Measurements from ENCODE around the gene CRACR2A. TPM values are rescaled to one million over a fixed set of nuclear protein-coding genes. Genes with fewer than 3 reads are reported as not detected.

The CRACR2A gene
- total and polyA plus RNA-seq, 2 of the 4 experiments (the other 2 are of a cell fraction) = 0.54 to 0.60 TPM

GRCh38 chr12:3746758-3747157, 6.2 kb downstream of the CRACR2A start:
- H3K36me3 ChIP-seq (ENCODE audit: control insufficient read depth, insufficient read depth, low read length) = no peaks in the 10 kb centered on the region
- no peak overlapping the region for H3K18ac ChIP-seq (ENCODE audit: low read depth, low read length)
- no peak overlapping the region for H3K9ac ChIP-seq (ENCODE audit: low read depth, low read length)
- no peak overlapping the region for H3K4me2 ChIP-seq (ENCODE audit: low read depth, low read length)
- no peak for TF ChIP-seq CTCF (conservative IDR thresholded peaks at IDR 0.05; ENCODE audit: low read depth, low read length)
- TF ChIP-seq SMC3 (IDR thresholded peaks at IDR 0.05; ENCODE audit: low read depth, low read length) = no peak
- TF ChIP-seq ELK1 (IDR thresholded peaks at IDR 0.05; ENCODE audit: borderline replicate concordance, low read depth, low read length) = no peak
- no peak for TF ChIP-seq RAD21 (IDR thresholded peaks at IDR 0.05; ENCODE audit: low read length)
- no peak for TF ChIP-seq RFX5 (IDR thresholded peaks at IDR 0.05; ENCODE audit: low read depth, low read length)
- TF ChIP-seq USF2 (IDR thresholded peaks at IDR 0.05; ENCODE audit: low read depth, low read length) = no peak
- no peak for TF ChIP-seq CHD1 (IDR thresholded peaks at IDR 0.05; ENCODE audit: low read depth, low read length)
- TF ChIP-seq NFE2L2 (IDR thresholded peaks at IDR 0.05; ENCODE audit: low read depth, low read length) = no peak
- TF ChIP-seq CEBPB (IDR thresholded peaks at IDR 0.05; ENCODE audit: low read depth, low read length) = no peak
- no peak for TF ChIP-seq RCOR1 (IDR thresholded peaks at IDR 0.05; ENCODE audit: insufficient replicate concordance, low read length)
- no peak for TF ChIP-seq FOS (IDR thresholded peaks at IDR 0.05; ENCODE audit: low read depth, low read length)
- TF ChIP-seq BHLHE40 (IDR thresholded peaks at IDR 0.05; ENCODE audit: low read depth, low read length) = no peak
- no peak for TF ChIP-seq MXI1 (IDR thresholded peaks at IDR 0.05; ENCODE audit: borderline replicate concordance, low read depth, low read length)
- no peak for TF ChIP-seq MAFK (IDR thresholded peaks at IDR 0.05; ENCODE audit: low read depth, low read length)
- TF ChIP-seq MAZ (IDR thresholded peaks at IDR 0.05; ENCODE audit: borderline replicate concordance, low read depth, low read length) = no peak
- no peak for TF ChIP-seq POLR2A (IDR thresholded peaks at IDR 0.05; ENCODE audit: low read depth, low read length)
- no peak for DNase-seq
- dilution Hi-C loops (cut with HindIII; ENCODE audit: low sequenced_read_pairs, unreplicated experiment) (no loop called here), intact Hi-C loops (cut with micrococcal nuclease) (no loop called here), in situ Hi-C loops (cut with MboI; ENCODE audit: low sequenced_read_pairs) (no loop called here)
- H3K56ac ChIP-seq (ENCODE audit: extremely low read depth, insufficient read depth, low read length) = no peak overlapping the region
- H3K9me3 ChIP-seq (ENCODE audit: control insufficient read depth, insufficient read depth, low read length) = no peaks in the 10 kb centered on the region
- no TSS peak for BruUV-seq (replicated peaks)
- H3K23ac ChIP-seq (ENCODE audit: low read depth, low read length) = no peak overlapping the region
- H3K9me1 ChIP-seq (ENCODE audit: insufficient read depth, low read length) = no peaks in the 10 kb centered on the region
- no peaks in the 10 kb centered on the region; the same call in 1 of the 2 replicates for H4K20me1 ChIP-seq (ENCODE audit: insufficient read depth, low read length)
- H2BK120ac ChIP-seq (ENCODE audit: low read depth, low read length) = no peak overlapping the region
- no peak overlapping the region for H2BK5ac ChIP-seq (ENCODE audit: low read depth, low read length, poor library complexity, severe bottlenecking)
- no peaks in the 10 kb centered on the region for H3K4me1 ChIP-seq (ENCODE audit: control insufficient read depth, insufficient read depth, low read length)
- H3K4me3 ChIP-seq (ENCODE audit: insufficient read depth, low read depth, low read length) = no peak overlapping the region
- peaks cover 12% of the 10 kb centered on the region for H3K27me3 ChIP-seq (ENCODE audit: control insufficient read depth, insufficient read depth, low read length)
- H4K8ac ChIP-seq (ENCODE audit: low read depth in 2 of 2, low read length in 2 of 2) = no peak overlapping the region
- H2BK15ac ChIP-seq (ENCODE audit: low read depth, low read length) = no peak overlapping the region
- H4K5ac ChIP-seq (ENCODE audit: low read depth, low read length) = no peak overlapping the region
- no peak overlapping the region for H4K91ac ChIP-seq (ENCODE audit: insufficient read depth, low read depth, low read length)
- ATAC-seq (ENCODE audit: low read depth) = no peak
- H3K27ac ChIP-seq (ENCODE audit: insufficient read depth, low read length) = no peak overlapping the region
- H2BK20ac ChIP-seq (ENCODE audit: low read depth, low read length) = no peak overlapping the region
- CTCF ChIA-PET = no interaction called here
- H3K79me1 ChIP-seq (ENCODE audit: low read depth in 1 of 2, low read length in 2 of 2) = no peaks in the 10 kb centered on the region
- no peak overlapping the region for H2AK9ac ChIP-seq (replicated peaks; ENCODE audit: low read depth, low read length, poor library complexity)
- H3K4ac ChIP-seq (ENCODE audit: low read depth, low read length) = no peak overlapping the region
- no peak overlapping the region for H2AK5ac ChIP-seq (ENCODE audit: low read depth, low read length)
- H3K14ac ChIP-seq (replicated peaks; ENCODE audit: low read depth, low read length) = no peak overlapping the region
- whole genome bisulfite sequencing, 2 experiments (ENCODE audit: extremely low coverage in 2 of 2, insufficient read length in 1 of 2) = no CpG with 5 or more reads among the region's 4 CpGs
- POLR2A ChIA-PET (ENCODE audit: unreplicated experiment) = no interaction called here
- H2AFZ ChIP-seq (replicated peaks; ENCODE audit: low read length, poor library complexity) = no peak overlapping the region

Measured in IMR-90 (cell line).